GM15510 (cell line): ENCODE data around the gene KLC1.

Experiments used
- POLR2A ChIP-seq: IDR thresholded peaks from 3 replicates; pipeline ENCODE4 v1.6.1; 2011; ENCODE audit warnings: borderline replicate concordance; ENCODE audit not compliant: insufficient read length; ENCODE audit errors: extremely low read depth

Gene KLC1

GRCh38 chr14:103628684-103629502 lies at the start of gene KLC1:
TSS of gene KLC1 (plus strand) at chr14:103629211. CDS start at chr14:103654565, 25,354 bp downstream.
- TF ChIP-seq POLR2A = peak; percentile 89

GRCh38 chr14:103581206-103581605 lies 47.8 kb upstream of the KLC1 start:
- TF ChIP-seq POLR2A = no peak

GRCh38 chr14:103581954-103582703 lies 46.9 kb upstream of the KLC1 start:
- TF ChIP-seq POLR2A = no peak

- no peak for TF ChIP-seq POLR2A
These were observed 44.6 kb upstream of the KLC1 start for GRCh38 chr14:103584326-103584915.

GRCh38 chr14:103593577-103593976 lies 35.4 kb upstream of the KLC1 start:
- no peak for TF ChIP-seq POLR2A

GRCh38 chr14:103594265-103594664 lies 34.7 kb upstream of the KLC1 start:
- TF ChIP-seq POLR2A = no peak

- no peak for TF ChIP-seq POLR2A
These were observed 31.2 kb upstream of the KLC1 start for GRCh38 chr14:103597623-103598377.

GRCh38 chr14:103600503-103600902 lies 28.5 kb upstream of the KLC1 start:
- TF ChIP-seq POLR2A = no peak

- no peak for TF ChIP-seq POLR2A
These were observed 24.4 kb upstream of the KLC1 start for GRCh38 chr14:103604620-103605019.

- no peak for TF ChIP-seq POLR2A
These were observed 21.9 kb upstream of the KLC1 start for GRCh38 chr14:103606963-103607668.

GRCh38 chr14:103607822-103608221 lies 21.2 kb upstream of the KLC1 start:
- no peak for TF ChIP-seq POLR2A

GRCh38 chr14:103611215-103611614 lies 17.8 kb upstream of the KLC1 start:
- TF ChIP-seq POLR2A = no peak

- TF ChIP-seq POLR2A = no peak
These were observed 15.5 kb upstream of the KLC1 start for GRCh38 chr14:103613517-103613916.
